ENCODE results near the gene INPP5B.

The INPP5B gene

DNA sequence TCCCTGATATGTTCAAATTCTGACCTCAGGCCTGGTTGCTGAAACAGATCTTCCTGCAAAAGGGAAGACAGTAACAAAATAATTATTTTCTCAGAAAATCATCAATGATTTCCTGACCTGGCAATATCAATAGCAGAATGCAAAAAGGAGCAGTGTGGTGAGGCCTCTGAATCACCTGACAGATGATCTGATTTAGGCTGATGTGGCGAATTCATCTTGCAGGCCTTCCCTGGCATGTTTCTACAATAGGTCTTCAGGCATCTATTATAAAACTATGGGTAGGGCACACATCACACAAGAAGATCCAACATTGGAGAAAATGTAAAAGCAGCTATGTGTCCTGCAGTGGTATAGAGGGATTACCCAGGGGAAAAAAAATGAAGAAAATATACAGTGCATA is 80.4 kb downstream of the INPP5B start:
- DNase-seq: no peak

DNA sequence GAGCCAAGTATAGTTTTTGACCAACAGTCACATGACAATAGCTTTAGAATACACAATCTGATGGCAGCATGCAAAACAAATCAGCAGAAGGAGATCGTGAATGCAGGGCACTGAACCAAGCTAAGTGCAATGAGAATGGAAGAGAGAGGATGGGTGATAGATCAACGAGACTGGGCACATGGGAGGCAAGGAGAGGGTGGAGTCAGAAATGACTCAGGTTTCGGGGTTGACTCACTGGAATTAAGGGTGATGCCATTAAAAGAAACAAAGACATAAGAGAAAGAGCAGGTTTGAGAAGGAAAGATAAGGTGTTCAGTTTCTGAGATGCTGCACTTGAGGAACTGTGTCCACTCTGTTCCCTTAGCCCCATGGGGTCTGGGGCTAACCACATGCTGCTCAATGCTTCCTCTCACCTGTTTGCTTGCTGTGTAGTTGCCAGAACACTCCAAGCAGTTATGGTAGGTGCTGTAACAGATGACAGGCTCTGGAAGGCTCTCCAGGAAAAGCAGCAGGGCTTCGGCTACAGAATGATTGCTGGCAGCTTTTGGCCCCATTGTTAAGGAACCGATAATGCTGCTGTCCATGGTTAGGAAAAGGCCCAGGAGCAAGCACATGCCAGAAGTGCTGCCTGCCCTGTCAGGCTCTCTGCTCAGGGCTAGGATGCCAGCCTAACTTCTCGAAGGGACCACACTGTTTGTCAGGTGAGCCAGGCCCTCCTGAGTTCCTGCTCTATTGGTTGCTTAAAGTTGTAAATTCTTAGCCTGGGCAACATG is 81.3 kb downstream of the INPP5B start:
- no peak for DNase-seq

DNA sequence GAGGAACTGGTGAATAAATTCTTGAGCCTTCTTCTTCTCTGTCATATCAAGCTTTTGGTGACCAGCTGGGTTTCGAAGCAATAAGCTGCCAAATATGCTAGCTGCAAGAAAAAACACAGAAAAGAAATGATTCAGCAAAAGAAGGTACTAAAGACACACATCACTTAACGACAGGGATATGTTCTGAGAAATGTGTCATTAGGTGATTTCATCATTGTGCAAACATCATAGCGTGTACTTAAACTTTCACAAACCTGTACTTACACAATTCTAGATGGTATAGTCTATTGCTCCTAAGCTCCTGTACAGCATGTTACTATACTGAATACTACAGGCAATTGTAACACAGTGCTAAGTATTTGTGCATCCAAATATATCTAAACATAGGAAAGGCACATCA is 84.5 kb downstream of the INPP5B start:
- no peak for DNase-seq

DNA sequence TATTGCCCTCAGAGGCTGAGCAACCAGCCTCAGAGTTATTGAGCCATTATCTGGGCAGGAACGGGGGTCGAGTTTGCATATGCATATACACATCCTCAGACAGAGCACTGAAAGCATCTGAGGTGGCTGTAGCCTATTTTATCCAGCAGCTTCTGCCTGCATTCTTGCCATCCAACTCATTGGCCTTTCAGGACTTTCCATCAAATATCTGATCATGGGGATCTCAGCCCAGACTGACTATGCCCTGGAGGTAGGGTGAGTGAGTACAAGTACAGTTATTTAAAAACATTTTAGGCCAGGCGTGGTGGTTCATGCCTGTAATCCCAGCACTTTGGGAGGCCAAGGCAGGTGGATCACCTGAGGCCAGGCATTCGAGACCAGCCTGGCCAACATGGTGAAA is 85.7 kb downstream of the INPP5B start:
- DNase-seq: no peak

DNA sequence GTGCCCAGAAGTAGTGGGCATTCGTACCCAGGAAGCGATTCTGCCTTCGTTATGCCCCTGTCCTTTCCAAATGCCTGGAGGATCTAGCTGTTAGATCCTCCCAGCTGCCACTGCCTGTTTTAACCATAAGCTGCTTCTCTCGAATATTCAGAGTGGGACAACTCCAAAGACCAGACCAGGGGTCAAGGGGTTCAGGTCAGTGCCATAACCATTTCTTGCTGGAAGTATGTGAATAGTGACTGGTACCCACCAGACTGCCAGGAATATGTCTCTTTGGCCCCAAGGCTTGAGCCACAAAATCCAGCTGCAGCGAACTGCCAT is 86.5 kb downstream of the INPP5B start:
- no peak for DNase-seq

DNA sequence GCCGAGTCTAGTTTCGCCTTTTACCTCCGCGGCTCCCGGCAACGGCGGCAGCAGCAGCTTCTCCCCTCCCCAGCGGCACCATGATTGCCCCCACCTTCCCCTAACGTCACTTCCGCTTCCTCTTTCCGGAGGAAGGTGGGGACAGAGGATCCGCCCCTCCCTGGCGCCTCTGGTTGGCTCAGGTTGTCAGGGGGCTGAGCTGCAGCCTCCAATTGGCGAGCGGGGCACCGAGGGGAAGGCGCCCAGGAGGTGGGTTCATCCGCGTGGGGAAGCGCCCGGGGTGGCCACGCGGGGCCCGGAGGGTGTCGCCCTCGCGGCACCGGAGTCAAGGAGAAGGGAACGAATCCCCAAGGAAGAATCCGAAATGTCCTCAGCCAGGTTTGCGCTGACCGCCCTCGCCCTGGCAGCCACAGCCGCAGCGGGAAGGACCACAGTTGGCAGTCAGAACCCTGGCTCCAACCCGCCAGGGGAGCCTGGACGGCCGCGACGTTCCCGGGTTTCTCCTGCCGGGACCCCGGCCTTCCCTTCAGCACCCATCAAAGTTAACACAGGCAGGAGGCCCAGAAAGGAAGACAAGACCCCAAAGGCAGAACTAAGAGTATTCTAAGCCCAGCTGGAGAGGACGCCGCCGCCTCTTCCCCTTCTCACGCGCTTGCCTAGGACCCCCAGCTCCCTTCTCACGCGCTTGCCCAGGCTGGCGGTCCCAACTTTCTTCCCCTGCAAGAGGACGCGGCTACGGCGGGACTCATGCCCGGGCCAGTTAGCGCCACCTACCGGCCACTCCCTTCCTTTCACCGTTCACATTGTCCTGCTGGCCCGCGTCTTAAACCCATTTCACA is 87.1 kb downstream of the INPP5B start, which contains the start of gene MTF1:
Gene MTF1 (minus strand): TSS at position 86 of the 839 bp plus-strand sequence. CDS start 1,934 bp downstream, outside the sequence.
- peak; percentile 97 for DNase-seq

DNA sequence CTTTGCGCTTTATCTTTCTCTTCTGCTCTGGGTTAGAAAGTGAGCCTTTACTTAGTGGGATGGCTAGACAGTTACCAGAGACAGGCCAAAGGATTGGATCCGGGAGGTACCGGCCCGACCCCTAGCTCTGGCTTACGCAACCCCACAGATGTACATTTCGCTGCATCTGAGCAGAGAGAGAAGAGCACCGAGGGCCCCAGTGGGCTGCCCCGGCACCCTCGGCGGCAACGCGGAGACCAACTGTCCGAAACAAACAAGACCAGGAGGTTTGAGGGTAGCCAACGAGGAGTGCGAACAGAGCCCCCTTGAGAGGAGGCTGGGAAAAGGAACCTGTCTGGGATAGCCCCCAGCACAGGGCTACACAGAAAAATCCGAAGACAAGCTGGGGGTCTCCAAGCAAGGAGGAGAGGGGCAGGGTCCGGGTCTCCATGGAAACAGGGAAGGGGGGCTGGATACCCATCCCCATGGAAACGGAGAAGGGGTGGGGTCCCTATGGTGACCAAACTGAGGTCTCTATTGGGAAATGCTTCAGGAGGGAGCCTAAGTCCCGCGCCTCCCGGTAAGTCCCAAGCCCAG is 87.8 kb downstream of the INPP5B start:
- DNase-seq: no peak

DNA sequence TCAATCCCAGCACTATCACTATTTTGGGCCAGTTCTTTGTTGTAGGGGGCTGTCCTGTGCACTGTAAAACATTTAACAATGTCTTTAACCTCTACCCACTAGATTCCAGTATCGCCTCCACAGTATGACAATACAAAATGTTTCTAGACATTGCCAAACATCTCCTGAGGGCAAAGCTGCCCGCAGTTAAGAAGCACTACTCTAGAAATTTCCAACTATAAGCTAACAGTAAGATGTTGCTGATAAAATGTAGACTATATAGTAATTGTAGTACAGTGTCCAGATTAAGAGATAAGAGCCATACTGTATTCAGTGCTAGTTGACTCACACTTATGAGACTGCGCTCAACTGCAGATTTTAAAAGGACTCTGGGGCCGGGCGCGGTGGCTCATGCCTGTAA is 92.4 kb downstream of the INPP5B start:
- no peak for DNase-seq

DNA sequence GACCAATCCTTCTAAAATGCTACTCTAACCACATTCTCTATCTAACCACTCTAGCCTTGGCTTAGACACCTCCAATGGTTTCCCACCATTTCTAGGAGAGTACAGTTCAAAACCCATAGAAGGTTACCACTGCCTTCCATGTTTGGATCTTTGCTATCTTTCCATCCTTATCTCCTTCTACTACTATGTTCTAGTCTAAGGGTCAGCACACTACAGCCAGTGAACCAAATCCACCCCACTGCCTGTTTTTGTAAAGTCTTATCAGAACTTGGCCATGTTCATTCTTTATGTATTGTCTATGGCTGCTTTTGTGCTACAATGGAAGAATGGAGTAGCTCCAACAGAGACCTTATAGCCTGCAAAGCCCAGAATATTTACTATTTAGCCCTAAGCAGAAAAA is 93.7 kb downstream of the INPP5B start:
- no peak for DNase-seq

DNA sequence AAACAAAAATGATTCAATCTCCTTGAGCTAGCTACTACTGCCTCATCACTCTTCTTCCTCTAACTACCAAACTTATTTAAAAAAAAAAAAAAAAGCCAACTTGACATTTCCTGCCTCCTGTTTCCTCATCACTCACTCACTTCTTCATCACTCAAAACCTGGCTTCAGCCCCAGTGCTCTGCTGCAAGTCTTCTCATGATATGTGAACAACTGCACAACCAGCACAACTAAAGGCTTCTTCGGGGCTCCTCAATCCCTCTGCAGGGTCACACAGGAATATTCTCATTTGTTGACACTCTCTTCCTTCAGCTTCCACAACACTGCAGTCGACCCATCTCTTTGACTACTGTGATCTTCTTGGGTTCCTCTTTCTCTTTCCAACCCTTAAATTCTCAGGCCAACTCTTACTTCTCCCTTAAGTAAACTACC is 95.1 kb downstream of the INPP5B start:
- DNase-seq: no peak

DNA sequence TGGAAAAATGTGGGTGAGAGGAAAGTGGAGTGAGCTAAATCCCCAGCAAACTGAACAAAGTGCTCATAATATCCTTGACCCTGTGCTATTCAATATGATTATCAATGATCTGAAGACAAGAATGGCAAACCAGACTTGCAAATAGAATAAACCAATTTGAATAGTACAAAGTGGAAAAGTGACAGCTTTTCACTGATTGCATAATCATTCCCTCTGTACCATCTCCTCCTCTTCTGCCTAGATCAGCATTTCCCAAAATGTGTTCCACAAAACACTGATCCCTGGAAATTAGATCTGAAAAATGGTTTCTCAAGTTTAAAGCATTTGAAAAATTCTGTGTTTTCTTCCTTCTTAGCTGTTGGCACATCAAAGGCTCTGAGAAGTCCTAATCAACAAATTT is 95.6 kb downstream of the INPP5B start:
- DNase-seq: no peak

DNA sequence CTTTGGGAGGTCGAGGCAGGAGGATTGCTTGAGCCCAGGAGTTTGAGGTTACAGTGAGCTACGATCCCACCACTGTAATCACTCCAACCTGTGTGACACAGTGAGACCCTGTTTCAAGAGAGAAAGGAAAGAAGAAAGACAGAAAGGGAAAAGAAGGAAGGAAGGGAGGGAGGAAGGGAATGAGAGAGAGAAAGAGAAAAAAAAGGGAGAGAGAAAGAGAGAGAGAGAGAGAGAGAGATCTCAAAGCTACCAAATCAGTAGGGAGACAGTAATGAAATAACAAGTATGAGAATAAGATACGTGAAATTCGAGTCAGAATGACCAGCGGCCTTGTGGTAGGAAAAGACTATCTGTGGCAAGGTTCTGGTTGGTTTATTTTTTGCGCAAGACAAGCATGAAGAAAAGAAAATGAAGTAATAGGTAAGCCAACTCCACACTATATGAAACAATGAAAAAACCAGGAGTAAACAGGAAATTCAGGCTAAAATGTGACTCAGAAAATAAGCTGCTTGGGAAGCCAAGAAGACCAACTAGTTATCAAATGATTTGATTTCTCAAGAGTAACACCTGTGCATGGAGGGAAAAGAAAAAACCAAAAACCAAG is 96.4 kb downstream of the INPP5B start:
- DNase-seq: no peak

DNA sequence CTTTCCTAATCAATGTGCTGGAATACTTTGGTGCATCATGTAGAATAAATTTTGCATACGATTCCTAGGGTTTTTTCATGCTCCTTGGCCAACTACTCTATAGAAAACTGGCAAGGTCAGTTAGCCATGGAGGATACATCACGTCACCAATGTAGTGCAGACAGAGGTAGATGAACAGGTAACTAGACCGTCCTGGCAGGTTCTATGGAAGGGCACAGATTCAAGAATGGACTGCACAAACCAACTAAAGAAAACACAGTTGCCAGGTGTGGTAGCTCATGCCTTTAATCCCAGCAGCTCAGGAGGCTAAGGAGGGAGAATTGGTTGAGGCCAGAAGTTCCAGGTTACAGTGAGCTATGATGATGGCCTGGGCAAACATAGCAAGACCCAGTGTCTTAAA is 97.4 kb downstream of the INPP5B start:
- DNase-seq: no peak

DNA sequence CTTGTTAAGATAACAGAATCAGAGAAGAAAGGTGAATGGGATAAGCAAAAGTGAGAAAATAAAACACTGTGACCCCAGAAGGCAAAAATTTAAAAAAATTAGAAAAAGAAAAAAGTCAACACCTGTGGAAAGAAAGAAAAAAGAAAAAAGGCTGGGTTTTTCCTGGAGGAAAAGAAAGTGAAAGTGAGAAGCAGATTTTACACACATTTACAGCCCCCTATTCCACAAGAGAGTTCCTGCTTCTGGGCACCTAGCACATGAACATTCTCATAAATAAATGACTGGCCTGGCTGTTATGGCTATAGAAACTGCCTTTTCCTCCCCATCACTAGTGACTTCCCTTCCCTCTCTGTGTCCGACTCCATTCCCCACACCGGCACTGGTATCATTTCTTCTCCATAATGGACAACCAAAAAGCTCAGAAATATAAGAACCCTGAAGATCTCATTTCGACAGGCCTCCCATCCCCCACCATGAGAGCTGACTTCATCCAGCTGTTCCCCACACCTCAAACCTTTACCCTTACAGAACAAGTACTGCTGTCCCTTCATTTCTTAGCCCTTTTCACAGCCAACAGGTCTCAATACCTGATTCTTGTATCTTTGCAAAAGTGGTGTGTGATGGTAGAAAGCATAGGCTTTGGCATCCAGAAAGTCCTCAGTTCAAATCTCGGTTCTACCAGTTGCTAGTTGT is 100.1 kb downstream of the INPP5B start:
- no peak for DNase-seq

DNA sequence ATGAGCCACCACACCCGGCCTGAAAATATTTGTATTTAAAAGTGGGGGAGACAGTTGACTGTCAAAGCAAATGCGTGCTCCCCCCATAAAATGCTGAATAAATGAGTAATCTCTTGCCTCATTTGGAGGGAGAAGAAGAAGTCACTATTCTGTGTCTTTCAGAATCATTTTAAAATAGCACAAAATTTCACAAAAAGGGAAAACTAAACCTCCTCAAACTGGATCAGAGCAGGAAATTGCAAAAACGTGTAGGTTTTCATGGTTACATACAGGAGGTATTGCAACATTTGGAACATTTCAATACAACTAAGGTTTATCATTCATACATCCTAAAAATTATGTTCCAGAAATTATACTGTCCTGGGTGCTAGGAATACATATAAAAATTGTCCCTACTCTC is 101.1 kb downstream of the INPP5B start:
- no peak for DNase-seq

DNA sequence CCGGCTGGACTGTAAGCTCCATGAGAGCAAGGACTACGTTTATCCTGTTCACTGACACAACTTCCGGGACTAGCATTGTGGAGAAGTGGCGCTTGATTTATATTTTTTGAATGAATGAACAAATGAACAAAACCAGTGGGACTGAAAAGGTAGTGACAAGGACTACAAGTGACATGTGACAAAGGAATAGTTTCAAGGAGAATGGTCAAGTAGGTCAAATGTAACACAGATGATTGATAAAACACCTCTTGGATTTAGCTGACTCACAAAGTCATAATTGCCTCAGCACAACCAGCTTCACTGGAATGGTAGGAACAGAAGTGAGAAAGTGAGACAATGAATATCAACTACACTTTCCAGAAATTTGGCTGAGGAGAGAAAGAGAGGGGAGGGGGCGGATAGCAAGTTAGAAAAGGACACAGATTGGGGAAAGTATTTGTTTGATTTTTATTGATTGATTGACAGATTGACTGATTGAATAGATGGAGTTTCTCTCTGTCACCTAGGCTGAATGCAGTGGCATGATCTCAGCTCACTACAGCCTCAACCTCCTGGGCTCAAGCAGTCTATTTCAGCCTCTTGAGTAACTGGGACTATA is 101.7 kb downstream of the INPP5B start:
- no peak for DNase-seq

DNA sequence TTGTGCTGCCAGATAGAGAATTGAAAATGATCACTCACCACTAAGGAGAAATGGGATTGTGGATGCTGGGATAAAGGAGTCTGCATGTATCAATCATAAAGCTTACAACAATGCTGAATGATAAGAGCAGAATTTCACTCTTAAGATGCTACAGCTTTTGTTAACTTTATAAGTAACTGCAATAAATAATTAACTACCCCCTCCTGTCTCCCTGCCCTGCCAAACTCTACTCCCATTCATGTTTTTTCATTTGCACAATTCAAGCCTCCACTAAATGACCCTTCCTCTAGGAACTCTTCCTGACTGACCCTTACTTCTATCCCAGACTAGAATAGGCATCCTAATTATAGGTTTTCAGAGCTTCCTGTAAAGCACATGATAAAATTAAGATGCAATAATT is 102.3 kb downstream of the INPP5B start:
- DNase-seq: no peak

DNA sequence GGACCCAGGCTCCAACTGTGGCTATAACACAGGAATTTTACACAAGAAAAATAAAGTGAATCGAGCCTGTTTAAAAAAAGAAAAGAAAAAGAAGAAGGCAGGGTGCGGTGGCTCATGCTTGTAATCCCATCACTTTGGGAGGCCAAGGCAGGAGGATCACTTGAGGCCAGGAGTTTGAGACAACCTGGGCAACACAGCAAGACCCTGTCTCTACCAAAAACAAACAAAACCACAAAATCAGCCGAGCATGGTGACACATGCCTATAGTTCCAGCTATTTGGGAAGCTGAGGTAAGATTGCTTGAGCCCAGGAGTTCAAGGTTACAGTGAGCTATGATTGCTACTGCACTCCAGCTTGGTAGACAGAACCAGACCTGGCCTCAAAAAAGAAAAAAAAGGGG is 105.2 kb downstream of the INPP5B start:
- DNase-seq: no peak

DNA sequence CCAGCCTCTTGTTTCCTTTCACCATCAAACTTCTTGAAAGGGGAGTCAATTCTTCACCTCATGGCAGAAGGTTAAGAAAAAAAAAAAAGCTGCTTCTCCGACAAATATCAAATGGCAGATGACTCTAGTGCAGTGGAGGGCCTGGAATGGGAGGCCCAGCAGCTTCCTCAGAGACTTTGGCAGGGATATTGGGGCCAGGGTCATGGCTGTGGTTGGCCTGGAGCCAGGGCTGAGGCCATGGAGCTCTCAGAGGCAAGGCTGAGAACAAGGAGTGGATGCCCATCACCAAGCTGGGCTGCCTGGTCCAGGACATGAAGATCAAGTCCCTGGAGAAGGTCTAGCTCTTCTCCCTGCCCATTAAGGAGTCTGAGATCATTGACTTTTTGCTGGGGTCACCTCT is 106.1 kb downstream of the INPP5B start:
- no peak for DNase-seq

DNA sequence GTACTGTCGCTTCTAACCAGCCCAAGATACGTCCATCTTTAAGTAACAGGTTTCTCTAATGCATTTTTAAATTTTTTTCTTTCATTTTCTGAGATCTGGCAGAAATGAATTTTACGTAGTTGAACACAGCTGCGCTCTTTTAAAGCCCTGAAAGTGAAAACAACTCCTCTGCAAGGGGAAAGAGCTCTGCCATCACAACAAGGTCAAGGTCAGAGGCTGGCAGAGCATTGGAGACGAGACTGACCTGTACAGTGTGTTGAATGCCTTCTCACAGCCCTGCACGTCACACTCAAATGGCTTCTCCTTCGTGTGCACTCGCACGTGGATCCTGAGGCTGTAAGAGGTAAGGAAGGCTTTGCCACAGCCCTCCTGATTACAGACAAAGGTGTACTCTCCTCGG is 107.2 kb downstream of the INPP5B start:
- DNase-seq: no peak

DNA sequence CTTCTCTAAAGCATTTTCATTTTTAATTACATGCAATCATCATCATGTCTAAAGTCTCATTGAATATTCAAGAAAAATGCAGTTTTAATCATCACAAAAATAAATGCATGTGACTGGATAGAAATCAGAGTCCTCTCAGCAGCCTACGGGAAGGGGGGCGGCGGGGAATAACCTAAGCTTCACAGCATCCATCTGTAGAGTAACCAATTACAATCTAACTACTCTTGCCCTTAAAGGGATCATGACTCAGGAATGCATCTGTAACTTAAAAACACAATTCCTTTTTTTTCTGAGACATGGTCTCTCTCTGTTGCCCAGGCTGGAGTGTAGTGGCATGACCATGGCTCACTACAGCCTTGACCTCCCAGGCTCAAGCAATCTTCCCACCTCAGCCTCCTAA is 110.1 kb downstream of the INPP5B start:
- DNase-seq: no peak

DNA sequence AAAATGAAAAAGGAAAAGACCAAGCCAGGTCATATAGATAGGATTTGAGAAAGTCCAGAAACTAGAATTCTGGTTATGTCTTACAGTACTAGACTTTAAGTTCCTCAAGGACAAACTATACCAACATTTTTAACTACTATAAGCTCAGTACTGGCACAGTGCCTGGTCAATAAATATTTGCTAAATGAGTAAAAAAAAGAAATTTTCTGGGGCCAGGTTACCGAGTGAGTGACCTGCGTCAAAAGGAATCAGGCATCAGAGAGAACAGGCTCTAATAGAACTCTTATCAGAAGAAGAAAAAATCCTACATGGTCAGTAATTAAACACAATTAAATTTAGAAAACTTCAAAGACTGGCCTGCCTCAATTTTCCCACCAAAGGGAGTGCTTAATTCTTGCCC is 115.0 kb downstream of the INPP5B start:
- no peak for DNase-seq

DNA sequence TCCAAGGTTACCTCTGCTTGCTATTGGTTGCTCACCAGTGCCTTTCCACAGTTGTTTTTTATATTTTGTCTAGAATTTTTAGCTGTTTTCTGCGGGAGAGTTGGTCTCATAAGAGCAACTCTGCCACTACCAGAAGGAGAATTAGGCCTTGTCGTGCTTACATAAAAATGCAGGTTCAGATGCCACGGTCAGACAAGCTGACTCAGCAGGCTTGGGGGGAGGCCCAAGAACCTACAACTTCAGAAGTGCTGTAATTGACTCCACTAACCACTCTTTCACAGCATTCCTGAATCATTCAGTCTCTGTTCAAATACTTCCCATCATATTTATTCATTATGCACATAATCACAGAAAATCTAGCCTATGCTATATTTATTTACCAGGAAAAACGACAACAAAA is 115.7 kb downstream of the INPP5B start:
- DNase-seq: no peak
